ENCODE data around the gene WNT9B.
A peak's percentile ranks its signal among the peaks of the same experiment; 100 is the strongest.

GRCh38 chr17:46842835-46843234 lies 8.5 kb upstream of the WNT9B start:
- no peak for TF ChIP-seq PHF8 (IDR thresholded peaks at IDR 0.05; ENCODE audit: borderline replicate concordance, low read depth)
- TF ChIP-seq CTCF (IDR thresholded peaks at IDR 0.05), result peak; percentile 40; the same call in 2 of the 3 replicates
- no peak for TF ChIP-seq POLR2A (IDR thresholded peaks at IDR 0.05; ENCODE audit: low read length)
- no peak for TF ChIP-seq ATOH8 (CRISPR knock-in tag; IDR thresholded peaks at IDR 0.05; ENCODE audit: low read depth)
- no peak for TF ChIP-seq HEYL (CRISPR knock-in tag; IDR thresholded peaks at IDR 0.05)
- TF ChIP-seq HES2 (IDR thresholded peaks at IDR 0.05), result no peak
- TF ChIP-seq RAD21 (conservative IDR thresholded peaks at IDR 0.05 in 1 of 2, IDR thresholded peaks at IDR 0.05 in 1 of 2), result no peak
- no peak for TF ChIP-seq EP300 (IDR thresholded peaks at IDR 0.05)
- TF ChIP-seq PBX3 (IDR thresholded peaks at IDR 0.05), result no peak
- TF ChIP-seq CHD4 (IDR thresholded peaks at IDR 0.05; ENCODE audit: borderline replicate concordance), result 0 out of 2 replicates have a peak, but pooled peaks have one; percentile 57
- no peak for TF ChIP-seq ELK1 (IDR thresholded peaks at IDR 0.05; ENCODE audit: low read depth, low read length)
- TF ChIP-seq BHLHE40 (IDR thresholded peaks at IDR 0.05; ENCODE audit: low read depth, low read length), result no peak
- TF ChIP-seq USF2 (IDR thresholded peaks at IDR 0.05), result no peak
- TF ChIP-seq MAX (IDR thresholded peaks at IDR 0.05), result no peak

Measured in A549 (cell line).